NCI-H524 treated with DMSO at 0.1 percent for 48 hours (cell line): ENCODE measurements around the gene OPN5.
"Not testable (repeated sequence)": the region's sequence is repeated elsewhere in the genome, so short reads cannot be mapped to it uniquely, and the experiment has no call there.

ENCODE experiments used
- DNase-seq: peaks from one replicate; lab custom pipeline; 2025; lab: John Stamatoyannopoulos, UW

Gene OPN5, protein sequence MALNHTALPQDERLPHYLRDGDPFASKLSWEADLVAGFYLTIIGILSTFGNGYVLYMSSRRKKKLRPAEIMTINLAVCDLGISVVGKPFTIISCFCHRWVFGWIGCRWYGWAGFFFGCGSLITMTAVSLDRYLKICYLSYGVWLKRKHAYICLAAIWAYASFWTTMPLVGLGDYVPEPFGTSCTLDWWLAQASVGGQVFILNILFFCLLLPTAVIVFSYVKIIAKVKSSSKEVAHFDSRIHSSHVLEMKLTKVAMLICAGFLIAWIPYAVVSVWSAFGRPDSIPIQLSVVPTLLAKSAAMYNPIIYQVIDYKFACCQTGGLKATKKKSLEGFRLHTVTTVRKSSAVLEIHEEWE

DNA sequence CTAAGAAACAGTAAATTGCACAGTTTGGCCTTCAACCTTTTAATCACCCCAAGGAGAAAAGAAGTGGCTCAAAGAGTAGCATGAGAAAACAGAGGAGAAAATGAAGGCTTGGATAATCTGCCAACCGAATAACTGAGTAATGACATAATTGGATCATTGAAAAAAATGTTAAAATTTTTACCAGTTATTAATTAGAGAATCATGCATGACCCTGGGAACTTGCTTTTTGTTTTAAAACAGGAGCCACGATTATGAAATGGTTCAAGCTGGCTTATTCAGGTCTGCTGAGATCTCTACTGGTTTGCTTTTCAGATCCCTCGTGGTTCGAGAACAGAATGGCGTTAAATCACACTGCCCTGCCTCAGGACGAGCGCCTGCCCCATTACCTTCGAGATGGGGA, at the start of gene OPN5:
Gene OPN5, plus strand, starts transcription at position 301 of the 400 bp plus-strand sequence. Its CDS starts 35 bp downstream, at position 336.
- no peak for DNase-seq

DNA sequence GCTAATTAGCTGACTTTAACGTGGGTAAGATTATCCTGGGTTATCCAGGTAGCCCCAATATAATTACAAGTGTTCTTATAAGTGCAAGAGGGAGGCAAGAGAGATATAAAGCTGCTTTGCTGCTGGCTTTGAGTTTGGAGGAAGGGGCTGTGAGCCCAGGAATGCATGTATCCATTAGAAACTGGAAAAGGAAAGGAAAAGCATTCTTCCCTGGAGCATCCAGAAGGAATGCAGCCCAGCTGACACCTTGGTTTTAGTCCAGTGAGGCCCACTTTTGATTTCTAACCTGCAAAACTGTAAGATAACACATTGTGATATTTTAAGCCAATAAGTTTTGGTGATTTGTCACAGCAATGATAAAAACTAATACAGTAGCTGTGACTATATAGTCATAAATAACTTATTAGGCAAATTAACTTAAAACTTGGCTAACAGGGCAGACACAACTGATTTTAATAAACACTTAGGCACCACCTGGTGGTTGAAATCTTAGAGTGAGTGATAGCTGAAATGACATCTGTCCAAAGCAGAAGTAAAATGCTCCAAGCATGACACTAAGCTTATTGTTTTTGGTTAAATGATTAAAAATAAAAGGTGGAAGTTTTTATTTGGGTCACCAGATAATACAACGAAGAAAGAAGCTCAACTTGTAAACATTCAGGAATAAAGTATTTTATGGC, 47.8 kb upstream of the OPN5 start:
- DNase-seq: no peak

DNA sequence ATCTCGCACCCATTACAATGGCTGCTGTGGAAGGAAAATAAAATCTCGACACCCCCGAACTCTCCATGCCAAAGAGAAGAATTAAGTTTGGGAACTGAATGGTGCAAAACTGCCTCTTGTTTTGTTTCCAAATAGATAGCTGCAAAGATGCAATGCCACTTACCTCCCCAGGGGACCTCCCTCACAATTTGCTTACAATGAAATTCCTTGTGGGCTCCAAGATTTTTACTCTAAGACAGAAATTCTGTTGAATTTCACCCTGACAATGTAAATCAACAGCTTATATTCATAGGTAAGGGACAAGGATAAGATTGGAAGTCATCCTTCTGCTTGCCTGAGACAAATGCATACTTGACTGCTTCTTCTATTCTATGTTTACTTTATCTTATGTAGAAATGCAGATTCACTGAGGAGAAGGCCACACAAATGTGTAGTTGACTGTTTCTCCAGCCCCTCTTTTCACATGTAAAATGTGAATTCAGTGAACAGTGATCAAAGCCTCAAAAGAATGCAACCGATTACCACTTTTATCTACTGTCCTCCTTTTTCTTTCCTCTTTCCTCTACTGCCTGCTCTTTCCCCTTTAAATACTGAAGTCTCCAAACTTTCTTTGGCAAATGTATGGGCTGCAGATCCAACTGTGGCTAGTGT, 46.9 kb upstream of the OPN5 start:
- no peak for DNase-seq

DNA sequence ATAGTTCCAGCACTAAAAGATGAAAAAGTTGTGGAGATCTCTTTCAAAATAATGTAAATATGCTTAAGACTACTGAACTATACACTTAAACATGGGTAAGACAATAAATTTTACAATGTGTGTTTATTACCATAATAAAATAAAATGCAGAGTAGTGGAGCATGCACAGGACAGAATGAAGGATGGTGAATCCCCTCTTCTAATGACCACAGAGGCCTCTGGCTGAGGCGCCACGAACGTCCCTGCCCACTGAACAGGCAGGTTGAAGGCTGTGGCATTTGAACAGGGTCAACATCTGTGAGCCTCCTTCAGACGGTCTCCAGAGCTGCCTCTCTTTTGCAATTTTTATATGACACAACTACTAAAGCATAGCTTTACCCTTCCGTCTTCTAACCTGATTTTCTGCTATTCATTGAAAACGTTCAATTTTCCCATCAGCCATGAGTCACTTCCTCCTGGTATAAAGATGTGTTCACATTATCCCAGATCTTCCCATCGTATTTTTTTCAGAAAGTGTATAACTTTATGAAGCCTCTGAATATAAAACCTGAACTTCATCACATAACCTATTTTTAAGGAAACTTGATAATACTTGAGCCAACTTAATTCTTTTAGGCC, 45.6 kb upstream of the OPN5 start:
- no peak for DNase-seq

DNA sequence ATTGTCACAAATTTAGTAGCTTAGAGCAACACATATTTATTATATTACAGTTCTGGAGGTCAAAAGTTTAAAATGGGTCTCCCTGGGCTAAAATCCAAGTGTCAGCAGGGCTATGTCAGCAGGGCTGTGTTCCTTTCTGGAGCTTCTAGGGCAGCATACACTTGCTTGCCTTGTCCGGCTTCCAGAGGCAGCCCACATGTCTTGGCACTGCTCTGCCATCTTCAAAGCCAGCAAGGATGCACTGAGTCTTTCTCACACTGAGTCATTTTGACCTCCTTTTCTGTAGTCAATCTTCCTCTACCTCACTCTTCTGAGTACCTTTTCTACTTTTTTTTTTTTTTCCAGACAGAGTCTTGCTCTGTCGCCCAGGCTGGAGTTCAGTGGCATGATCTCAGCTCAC, 44.4 kb upstream of the OPN5 start:
- no peak for DNase-seq

DNA sequence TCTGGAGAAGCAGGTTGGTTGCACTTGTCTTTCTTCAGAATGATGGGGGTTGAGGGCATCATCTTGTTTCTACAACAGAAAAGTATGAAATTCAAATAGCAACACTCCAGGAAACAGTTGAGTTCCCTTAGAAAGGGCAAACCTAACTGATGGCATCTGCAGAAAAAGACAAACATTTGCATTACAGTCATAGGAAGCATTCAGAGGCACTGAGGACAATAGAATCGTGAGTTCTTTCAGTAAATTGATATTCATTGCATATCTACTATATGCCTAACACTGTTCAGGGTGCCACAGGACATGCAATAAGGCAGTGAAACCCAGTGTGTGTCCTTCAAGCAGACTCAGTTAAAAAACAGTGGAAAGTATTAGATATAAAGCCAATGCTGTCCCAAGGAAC, 41.1 kb upstream of the OPN5 start:
- DNase-seq: no peak

DNA sequence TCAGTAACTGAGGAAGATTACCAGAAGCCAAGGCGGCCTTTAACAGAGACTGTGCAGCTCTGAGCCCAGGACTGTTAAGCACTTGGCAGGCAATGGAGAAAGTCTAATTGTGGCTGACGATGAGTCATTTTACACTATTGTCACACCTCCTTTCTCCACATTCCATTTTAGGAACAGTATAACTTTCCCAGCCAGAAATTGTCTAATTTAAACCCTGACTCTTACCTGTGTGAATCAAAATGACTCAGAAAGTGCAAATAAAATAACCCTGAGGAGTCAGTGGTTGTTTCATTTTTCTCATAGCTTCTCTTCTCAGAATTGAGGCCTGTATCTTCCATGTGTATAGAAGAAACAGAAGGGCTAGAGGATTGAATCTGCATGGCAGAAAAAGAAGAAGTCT, 40.0 kb upstream of the OPN5 start:
- no peak for DNase-seq

DNA sequence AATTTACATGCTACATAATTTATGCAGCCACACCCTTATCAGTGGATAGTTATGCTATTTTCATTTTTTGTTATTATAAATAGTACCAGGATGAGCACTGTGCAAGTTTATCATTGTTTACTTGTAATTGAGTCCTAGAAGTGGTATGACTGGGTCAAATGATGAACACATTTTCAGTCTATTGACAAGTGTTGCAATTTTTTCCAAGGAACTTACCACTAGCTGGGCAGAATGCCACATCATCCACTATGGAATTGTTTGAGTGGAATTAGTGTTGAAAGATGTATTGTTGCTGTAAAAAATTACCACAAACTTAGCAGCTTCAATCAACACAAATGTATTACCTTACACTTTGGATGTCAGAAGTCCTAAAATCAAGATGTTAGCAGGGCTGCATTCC, 38.1 kb upstream of the OPN5 start:
- DNase-seq: no peak

DNA sequence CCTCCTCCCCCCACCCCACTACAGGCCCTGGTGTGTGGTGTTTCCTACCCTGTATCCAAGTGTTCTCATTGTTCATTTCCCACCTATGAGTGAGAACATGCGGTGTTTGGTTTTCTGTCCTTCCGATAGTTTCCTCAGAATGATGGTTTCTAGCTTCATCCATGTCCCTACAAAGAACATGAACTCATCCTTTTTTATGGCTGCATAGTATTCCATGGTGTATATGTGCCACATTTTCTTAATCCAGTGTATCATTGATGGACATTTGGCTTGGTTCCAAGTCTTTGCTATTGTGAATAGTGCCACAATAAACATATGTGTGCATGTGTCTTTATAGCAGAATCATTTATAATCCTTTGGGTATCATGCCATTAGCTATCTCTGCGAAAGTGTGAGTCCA, 36.6 kb upstream of the OPN5 start:
- not testable (repeated sequence) for DNase-seq

DNA sequence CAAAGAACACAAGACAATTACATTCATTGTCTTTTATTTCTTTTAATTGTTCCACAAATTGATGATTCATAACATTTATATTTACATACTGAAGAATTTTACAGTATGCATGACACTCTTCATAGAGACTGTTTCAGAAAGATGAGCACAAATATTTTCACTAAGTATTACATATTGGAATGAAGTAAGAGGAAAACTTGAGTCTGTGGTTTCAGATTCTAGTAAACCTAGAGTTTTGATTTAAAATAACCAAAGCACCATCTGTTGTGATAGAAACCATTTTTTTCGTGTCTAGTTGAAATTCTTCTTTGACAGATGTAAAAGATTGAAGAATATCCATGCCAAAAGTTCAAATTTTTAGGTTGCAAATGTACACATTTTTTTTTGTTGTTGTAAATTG, 32.1 kb upstream of the OPN5 start:
- no peak for DNase-seq

DNA sequence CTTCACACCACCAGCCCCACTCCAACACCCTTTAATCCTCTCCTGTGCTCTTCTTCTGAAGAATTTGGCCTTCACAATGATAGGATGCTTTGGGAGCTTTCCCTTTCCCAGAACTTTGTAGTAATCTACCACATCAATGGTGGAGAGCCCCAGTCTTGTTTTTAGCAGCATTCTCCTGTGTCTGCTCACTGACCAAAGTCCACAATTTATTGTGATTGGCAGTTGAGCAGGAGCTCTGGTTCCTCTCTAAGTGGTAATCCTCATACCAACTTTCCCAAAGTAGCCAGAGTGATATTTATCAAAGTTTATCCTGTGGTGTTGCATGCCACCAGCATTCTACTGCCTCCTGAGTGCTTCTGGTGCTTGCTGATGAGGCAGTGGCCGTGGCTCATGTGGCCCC, 29.0 kb upstream of the OPN5 start:
- no peak for DNase-seq

DNA sequence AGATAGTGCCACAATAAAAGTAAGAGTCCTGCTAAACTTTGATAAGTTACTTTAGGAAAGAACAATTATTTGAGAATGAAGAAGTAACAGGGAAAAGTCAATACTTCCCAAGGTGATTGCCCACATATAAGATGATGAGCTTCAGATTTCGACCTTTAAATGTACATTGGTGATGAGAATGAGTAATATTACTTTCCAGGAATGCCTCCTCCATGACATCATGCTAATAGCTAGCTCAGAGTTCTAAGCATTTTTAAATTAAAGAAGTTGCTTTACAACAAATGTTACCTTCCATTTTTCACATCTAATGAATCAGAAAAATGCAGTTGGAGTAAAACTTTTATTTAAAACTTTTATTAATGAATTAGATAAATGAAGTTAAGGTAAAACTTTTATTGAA, 22.5 kb upstream of the OPN5 start:
- DNase-seq: no peak

DNA sequence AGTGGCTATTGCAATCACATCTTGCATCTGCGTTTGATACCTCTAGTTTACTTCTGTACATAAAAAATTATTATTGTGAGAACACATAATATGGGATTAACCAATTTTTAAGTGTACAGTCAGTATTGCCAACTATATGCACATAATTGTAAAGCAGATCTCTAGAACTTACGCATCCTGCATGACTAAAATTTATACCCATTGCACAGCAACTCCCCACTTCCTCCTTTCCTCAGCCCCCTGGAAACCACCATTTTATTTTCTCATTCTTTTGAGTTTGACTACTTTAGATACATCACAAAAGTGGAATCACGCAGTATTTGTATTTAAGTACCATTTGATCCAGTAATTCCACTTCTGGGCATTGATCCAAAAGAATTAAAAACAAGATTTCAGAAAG, 19.3 kb upstream of the OPN5 start:
- DNase-seq: no peak

DNA sequence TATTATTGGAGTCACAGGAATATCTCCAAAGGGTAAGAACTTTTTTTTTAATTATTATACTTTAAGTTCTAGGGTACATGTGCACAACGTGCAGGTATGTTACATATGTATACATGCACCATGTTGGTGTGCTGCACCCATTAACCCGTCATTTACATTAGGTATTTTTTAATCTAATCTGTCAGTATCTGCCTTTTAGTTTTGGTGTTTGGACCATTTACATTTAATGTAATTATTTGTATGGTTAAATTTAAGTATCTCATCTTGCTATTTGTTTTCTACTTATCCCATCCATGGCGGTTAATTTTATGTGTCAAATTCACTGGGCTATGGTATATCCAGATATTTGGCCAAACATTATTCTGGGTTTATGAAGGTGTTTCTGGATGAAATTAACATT, 15.4 kb upstream of the OPN5 start:
- DNase-seq: no peak

DNA sequence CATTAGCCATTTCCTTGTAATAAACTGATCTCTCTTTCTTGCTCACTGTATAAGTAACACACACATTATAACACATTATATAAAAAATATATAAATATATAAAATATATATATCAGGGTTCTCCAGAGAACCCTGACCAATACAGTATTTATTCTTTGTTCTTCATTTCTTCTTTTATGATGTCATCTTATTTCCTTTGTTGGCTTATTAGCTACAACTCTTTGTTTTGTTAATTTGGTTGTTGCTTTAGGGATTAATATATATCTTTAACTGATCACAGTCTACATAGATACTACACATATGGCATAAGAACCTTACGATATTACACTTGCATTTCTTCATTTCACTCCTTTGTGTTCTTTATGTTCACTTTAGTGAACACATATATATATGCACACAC, 14.7 kb upstream of the OPN5 start:
- DNase-seq: no peak

DNA sequence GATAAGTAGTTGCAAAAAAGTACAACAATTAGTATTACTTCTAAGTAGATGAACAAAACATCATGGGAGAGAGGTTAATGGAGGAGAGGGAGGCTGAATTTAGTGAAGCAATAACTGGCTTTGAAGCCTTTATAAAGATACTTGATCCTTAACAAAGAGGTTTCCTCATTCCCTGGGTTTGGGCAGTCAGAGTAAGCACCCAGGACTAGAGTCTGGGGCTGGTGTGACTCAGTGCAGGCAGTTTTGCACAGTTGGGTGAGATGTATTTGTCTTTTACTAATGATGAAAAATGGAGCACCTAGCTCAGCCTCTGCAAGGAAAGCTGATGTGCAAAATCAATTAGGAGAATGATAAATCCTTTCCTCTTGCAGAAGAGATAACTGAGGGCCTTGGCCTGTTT, 11.8 kb upstream of the OPN5 start:
- no peak for DNase-seq

DNA sequence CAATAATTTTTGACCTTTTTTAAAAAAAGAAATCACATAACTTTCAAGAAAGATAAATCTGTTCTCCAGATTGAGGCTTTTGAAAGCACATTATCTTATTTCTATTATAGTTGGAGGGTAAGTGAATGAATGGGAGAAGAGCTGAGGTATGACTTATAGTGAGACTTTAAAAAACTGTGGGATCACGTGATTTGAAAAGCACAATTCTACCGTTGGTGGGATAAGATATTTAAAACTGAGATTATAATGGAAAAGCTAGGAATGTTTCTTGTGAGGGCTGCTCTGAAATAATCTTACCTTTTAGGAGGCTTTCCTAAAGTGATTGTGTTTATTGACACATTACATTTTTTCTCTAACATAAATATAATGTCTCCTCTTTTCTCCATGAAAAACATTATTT, 9.5 kb upstream of the OPN5 start:
- no peak for DNase-seq

DNA sequence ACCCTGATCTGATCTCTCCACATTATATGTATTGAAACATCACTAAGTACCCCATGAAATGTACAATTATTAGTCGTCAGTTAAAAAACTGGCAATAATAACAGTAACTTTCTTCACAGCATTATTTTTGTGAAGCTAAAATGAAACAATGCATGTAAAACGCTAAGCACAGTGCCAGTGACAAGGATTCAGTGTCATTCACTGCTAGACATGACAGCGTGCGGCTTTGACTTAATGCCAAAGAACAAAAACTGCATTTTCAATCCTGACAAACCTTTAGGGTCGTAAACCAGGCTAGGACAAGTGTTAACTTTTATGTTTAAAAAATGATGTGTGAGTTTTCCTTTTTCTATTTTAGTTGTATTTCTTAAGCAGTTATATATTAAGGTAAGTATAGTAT, 8.8 kb upstream of the OPN5 start:
- DNase-seq: no peak

DNA sequence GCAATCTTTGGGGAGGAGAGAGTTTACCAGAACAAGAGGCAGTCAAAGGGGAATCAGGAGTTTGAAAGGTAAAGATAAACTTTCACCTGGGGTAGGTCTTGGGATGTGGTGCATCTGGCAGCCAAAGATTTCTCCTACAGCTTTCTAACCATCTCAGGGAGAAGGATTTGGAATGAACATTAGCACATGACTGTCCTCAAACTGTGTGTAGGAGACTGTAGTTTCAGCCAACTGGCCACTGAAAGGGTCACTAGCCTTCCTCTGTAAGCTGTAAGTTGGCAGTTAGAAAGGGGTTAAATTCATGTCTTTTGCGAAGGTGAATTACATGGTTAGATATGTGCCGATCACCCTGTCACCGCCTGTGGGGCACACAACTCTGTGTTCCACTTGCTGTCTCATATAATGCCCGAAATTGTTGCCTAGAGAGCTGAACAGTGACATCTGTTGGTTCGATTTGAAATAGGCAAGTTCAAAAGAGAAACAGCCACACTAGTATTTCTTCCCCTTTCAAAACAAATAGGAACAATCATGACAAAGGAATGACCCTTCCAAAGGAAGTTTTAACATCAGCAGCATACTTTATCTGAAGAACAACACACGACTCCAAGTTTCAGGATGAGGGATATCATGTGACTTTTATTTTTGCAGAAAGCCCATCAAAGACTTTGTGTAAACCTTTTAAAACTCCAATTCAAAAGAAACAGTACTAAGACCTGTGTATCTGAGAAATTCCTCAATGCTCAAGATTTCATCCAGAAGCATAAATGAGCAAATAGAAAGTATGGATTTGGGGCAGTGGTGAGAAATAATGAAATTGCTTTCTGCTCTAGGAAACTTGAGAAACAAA, 1.1 kb upstream of the OPN5 start:
- no peak for DNase-seq

DNA sequence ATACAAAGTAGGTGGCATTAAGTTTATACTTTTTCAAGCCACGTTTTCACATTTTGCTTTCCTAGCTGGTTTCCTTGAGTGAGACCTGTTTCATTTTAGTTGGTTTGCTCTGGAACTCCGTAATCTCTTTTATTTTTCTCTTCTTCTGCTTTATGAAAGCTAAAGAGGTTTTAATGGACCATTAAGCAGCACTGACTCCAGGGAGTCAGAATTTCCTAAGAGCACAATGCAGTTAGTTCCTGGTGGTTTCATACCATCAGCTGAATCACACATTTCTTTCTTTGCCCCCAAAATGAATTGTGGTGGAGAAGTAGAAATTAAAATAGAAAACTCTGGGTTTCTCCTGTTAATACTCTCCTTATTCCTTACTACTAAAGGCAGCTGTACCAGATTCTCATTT, 3.4 kb downstream of the OPN5 start:
- no peak for DNase-seq

DNA sequence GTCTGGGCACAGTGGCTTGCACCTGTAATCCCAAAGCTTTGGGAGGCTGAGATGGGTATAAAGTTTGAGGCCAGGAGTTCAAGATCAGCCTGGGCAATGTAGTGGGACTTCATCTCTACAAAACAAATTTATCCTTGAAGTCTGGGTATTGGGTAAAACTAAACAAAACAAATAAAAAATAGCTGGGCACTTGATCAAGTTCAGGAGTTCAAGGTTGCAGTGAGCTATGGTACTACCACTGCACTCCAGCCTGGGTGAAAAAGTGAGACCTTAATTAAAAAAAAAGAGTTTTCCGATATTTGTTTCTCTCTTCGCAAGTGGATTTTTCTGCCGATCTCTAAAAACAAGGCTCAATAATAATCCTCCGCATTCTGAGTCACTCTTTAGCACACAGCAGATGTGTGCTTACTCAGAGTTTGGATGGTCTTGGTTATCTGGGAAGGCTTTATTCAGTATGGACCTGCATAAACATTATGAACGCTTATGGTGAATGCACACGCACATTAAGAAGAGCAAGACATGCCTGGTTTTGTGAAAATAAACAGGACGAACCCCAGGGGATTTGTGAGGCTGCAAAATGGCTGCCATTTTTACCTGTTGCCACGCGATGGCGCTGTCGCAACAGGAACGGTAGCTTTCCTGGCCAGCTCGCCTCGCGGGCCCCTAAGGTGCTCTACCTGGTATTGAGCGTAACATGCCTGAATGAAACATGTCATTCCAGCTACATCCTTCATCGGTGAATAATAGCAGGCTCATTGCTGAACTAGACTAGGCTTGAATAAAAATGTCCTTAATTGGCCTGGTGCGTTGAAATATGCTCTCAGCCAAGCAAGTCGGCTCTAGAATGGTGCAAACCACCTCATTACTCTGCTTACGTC, 6.0 kb downstream of the OPN5 start:
- no peak for DNase-seq
